ENCODE measurements around the gene PGA3.
"Not testable (repeated sequence)": the region's sequence is repeated elsewhere in the genome, so short reads cannot be mapped to it uniquely, and the experiment has no call there.

DNA sequence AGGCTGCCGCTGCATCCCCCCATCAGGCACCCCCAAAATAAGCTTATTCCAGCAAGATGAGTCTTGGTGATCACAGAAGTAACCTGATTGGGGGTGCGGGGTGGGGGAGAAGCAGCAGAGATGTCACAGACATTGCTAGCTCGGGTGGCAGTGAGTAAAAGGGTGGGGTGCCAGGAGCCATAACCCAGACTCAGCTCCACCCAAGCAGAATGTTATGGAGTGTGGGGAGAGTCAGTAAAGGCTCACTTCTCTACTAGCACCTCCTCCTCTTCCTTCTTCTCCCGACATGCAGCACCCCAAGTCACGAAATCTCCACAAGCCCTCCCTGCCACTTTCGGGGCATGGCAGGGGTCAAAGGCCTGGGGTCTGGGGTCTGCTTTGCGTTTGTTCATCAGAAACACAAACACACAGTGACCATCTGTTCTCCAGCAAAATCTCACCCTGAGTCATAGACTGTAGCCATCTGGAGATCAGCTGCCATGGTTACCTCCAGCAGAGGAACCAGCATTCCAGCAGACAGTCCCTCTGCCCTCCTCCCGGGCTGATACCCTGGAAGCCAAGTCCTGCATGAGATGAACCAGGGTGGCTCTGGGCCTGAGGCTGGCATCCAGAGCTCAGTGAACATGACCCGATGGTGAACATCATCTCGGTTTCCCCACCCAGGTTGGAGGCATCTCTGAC lies 23.3 kb downstream of the PGA3 start:
- not testable (repeated sequence) for TF ChIP-seq WT1 (tag by site-specific recombination; IDR thresholded peaks at IDR 0.05); KLF9 (tag by site-specific recombination; IDR thresholded peaks at IDR 0.05; ENCODE audit: low read depth)
- TF ChIP-seq, protein P1, sequence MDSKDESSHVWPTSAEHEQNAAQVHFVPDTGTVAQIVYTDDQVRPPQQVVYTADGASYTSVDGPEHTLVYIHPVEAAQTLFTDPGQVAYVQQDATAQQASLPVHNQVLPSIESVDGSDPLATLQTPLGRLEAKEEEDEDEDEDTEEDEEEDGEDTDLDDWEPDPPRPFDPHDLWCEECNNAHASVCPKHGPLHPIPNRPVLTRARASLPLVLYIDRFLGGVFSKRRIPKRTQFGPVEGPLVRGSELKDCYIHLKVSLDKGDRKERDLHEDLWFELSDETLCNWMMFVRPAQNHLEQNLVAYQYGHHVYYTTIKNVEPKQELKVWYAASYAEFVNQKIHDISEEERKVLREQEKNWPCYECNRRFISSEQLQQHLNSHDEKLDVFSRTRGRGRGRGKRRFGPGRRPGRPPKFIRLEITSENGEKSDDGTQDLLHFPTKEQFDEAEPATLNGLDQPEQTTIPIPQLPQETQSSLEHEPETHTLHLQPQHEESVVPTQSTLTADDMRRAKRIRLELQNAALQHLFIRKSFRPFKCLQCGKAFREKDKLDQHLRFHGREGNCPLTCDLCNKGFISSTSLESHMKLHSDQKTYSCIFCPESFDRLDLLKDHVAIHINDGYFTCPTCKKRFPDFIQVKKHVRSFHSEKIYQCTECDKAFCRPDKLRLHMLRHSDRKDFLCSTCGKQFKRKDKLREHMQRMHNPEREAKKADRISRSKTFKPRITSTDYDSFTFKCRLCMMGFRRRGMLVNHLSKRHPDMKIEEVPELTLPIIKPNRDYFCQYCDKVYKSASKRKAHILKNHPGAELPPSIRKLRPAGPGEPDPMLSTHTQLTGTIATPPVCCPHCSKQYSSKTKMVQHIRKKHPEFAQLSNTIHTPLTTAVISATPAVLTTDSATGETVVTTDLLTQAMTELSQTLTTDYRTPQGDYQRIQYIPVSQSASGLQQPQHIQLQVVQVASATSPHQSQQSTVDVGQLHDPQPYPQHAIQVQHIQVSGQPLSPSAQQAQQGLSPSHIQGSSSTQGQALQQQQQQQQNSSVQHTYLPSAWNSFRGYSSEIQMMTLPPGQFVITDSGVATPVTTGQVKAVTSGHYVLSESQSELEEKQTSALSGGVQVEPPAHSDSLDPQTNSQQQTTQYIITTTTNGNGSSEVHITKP (tag by site-specific recombination; IDR thresholded peaks at IDR 0.05): not testable (repeated sequence)
- TF ChIP-seq, protein P2, sequence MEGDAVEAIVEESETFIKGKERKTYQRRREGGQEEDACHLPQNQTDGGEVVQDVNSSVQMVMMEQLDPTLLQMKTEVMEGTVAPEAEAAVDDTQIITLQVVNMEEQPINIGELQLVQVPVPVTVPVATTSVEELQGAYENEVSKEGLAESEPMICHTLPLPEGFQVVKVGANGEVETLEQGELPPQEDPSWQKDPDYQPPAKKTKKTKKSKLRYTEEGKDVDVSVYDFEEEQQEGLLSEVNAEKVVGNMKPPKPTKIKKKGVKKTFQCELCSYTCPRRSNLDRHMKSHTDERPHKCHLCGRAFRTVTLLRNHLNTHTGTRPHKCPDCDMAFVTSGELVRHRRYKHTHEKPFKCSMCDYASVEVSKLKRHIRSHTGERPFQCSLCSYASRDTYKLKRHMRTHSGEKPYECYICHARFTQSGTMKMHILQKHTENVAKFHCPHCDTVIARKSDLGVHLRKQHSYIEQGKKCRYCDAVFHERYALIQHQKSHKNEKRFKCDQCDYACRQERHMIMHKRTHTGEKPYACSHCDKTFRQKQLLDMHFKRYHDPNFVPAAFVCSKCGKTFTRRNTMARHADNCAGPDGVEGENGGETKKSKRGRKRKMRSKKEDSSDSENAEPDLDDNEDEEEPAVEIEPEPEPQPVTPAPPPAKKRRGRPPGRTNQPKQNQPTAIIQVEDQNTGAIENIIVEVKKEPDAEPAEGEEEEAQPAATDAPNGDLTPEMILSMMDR (tag by site-specific recombination; IDR thresholded peaks at IDR 0.05): not testable (repeated sequence)
- TF ChIP-seq, protein P3, sequence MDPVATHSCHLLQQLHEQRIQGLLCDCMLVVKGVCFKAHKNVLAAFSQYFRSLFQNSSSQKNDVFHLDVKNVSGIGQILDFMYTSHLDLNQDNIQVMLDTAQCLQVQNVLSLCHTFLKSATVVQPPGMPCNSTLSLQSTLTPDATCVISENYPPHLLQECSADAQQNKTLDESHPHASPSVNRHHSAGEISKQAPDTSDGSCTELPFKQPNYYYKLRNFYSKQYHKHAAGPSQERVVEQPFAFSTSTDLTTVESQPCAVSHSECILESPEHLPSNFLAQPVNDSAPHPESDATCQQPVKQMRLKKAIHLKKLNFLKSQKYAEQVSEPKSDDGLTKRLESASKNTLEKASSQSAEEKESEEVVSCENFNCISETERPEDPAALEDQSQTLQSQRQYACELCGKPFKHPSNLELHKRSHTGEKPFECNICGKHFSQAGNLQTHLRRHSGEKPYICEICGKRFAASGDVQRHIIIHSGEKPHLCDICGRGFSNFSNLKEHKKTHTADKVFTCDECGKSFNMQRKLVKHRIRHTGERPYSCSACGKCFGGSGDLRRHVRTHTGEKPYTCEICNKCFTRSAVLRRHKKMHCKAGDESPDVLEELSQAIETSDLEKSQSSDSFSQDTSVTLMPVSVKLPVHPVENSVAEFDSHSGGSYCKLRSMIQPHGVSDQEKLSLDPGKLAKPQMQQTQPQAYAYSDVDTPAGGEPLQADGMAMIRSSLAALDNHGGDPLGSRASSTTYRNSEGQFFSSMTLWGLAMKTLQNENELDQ (tag by site-specific recombination; IDR thresholded peaks at IDR 0.05; ENCODE audit: low read depth): not testable (repeated sequence)
